Loucy (cell line): ENCODE data around the gene RESP18.

Source experiments
- H2AFZ ChIP-seq: fragments of 200-600 bp; sonication (generic); 2 replicates; pipeline ENCODE4 v1.6.0; 2016; ENCODE audit warnings: antibody characterized with exemption, mild to moderate bottlenecking, low read length, moderate library complexity
- H3F3A ChIP-seq: fragments of 200-600 bp; 2 replicates; pipeline ENCODE4 v1.6.0; 2016; ENCODE audit warnings: antibody characterized with exemption, low read depth, mild to moderate bottlenecking
- H3K27me3 ChIP-seq: fragments of 200-600 bp; sonication (generic); 2 replicates; pipeline ENCODE4 v1.6.1; 2014; ENCODE audit warnings: low read length, mild to moderate bottlenecking; ENCODE audit not compliant: insufficient read depth, poor library complexity, severe bottlenecking
- H3K36me3 ChIP-seq: fragments of 200-600 bp; sonication (generic); 2 replicates; pipeline ENCODE4 v1.6.1; 2016; ENCODE audit warnings: low read length; ENCODE audit not compliant: insufficient read depth
- H3K4me1 ChIP-seq: fragments of 200-600 bp; sonication (generic); 2 replicates; pipeline ENCODE4 v1.5.1; 2014; ENCODE audit warnings: low read length, mild to moderate bottlenecking; ENCODE audit not compliant: insufficient read depth, poor library complexity, severe bottlenecking
- H3K4me2 ChIP-seq: fragments of 200-600 bp; sonication (generic); 2 replicates; pipeline ENCODE4 v1.6.0; 2014; ENCODE audit warnings: antibody characterized with exemption, low read length, low read depth, mild to moderate bottlenecking; ENCODE audit not compliant: poor library complexity, severe bottlenecking
- H3K4me3 ChIP-seq: fragments of 200-600 bp; sonication (generic); 2 replicates; pipeline ENCODE4 v1.5.1; 2014; ENCODE audit warnings: low read length, mild to moderate bottlenecking, mixed read lengths; ENCODE audit not compliant: poor library complexity, severe bottlenecking
- H3K79me2 ChIP-seq: fragments of 200-600 bp; sonication (generic); 2 replicates; pipeline ENCODE4 v1.6.1; 2014; ENCODE audit warnings: low read length; ENCODE audit not compliant: insufficient read depth
- H3K9ac ChIP-seq: fragments of 200-600 bp; sonication (generic); 2 replicates; pipeline ENCODE4 v1.6.0; 2014; ENCODE audit warnings: mild to moderate bottlenecking, low read depth, low read length, moderate library complexity; ENCODE audit not compliant: poor library complexity, severe bottlenecking
- H3K9me2 ChIP-seq: fragments of 200-600 bp; sonication (generic); replicated peaks from 2 replicates; pipeline ENCODE4 v1.6.1; 2016; ENCODE audit warnings: low read depth, low read length, mixed read lengths
- H3K9me3 ChIP-seq: fragments of 200-600 bp; sonication (generic); 2 replicates; pipeline ENCODE4 v1.6.1; 2014; ENCODE audit warnings: mild to moderate bottlenecking, antibody characterized with exemption, low read length, low read depth; ENCODE audit not compliant: insufficient read depth
- H4K20me1 ChIP-seq: fragments of 200-600 bp; sonication (generic); 2 replicates; pipeline ENCODE4 v1.6.0; 2014; ENCODE audit warnings: antibody characterized with exemption, low read length, mild to moderate bottlenecking; ENCODE audit not compliant: insufficient read depth, poor library complexity, severe bottlenecking
- CTCF ChIP-seq: fragments of 200-600 bp; sonication (generic); conservative IDR thresholded peaks from 2 replicates; pipeline ENCODE4 v1.5.1; 2014; ENCODE audit warnings: mild to moderate bottlenecking, antibody characterized with exemption, low read length
- EZH2phosphoT487 ChIP-seq: fragments of 200-600 bp; IDR thresholded peaks from 2 replicates; pipeline ENCODE4 v1.6.1; 2018; ENCODE audit warnings: antibody characterized with exemption, mild to moderate bottlenecking, moderate library complexity, borderline replicate concordance

RESP18 gene

DNA sequence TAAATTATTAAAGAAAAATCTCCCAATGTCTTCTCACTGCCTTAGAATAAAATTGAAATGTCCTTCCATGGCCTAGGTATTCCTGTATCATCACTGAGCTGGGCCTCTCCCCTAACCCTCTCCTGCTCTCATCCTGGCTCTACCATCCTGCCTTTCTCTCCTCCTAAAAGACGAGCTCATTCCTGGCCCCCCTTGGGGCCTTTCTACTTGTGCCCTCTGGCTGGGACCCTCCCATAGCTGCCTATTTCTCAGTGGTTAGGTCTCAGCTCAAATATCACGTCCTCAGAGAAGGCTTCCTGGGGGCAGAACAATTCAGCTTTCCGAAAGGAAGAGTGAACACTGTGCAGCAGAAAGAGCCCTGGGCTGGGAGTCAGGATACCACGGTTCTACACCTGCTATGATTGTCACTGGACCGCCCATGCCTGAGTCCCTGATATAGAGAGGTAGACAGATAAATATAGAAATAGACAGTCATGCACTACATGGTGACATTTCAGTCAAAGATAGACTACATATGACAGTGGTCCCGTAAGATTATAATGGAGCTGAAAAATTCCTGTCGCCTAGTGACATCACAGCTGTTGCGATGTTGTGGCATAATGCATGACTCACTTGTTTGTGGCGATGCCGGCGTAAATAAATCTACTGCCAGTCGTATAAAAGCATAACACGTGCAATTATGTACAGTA is 45.8 kb upstream of the RESP18 start:
- H3F3A ChIP-seq, result no peaks in the 10 kb centered on the region
- H3K9me2 ChIP-seq, result no peaks in the 10 kb centered on the region
- no peaks in the 10 kb centered on the region for H3K27me3 ChIP-seq
- H3K4me2 ChIP-seq, result no peak overlapping the region
- H2AFZ ChIP-seq, result no peak overlapping the region
- H3K9ac ChIP-seq, result no peak overlapping the region
- H3K36me3 ChIP-seq, result peaks cover 7% of the 10 kb centered on the region; the same call in 1 of the 2 replicates
- no peak overlapping the region for H3K4me3 ChIP-seq
- H3K4me1 ChIP-seq, result no peaks in the 10 kb centered on the region
- TF ChIP-seq EZH2phosphoT487 (no peak), CTCF (no peak)
- H4K20me1 ChIP-seq, result no peaks in the 10 kb centered on the region
- no peaks in the 10 kb centered on the region for H3K79me2 ChIP-seq
- H3K9me3 ChIP-seq, result no peaks in the 10 kb centered on the region

DNA sequence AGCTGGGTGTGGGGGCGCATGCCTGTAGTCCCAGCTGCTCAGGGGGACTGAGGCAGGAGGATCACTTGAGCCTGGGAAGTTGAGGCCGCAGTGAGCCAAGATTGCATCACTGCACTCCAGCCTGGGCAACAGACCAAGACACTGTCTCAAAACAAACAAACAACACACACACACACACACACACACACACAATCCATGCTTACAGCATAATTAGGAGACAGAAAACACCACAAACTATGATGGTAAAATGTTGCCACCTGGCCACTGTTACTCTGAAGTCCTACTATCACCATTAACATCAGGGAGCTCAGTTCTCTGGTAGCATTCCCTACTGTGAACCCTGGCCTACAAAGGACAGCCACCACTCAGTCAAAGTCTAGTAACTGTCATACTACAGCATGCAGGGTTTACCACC is 36.9 kb upstream of the RESP18 start:
- TF ChIP-seq EZH2phosphoT487 (no peak), CTCF (no peak)
- Histone ChIP-seq H3K4me2 (no peak overlapping the region), H3K36me3 (no peaks in the 10 kb centered on the region; the same call in 1 of the 2 replicates), H3K9me2 (no peaks in the 10 kb centered on the region), H3K9me3 (no peaks in the 10 kb centered on the region), H3K27me3 (no peaks in the 10 kb centered on the region), H3K9ac (no peak overlapping the region), H3K4me3 (no peak overlapping the region), H3K4me1 (no peaks in the 10 kb centered on the region), H2AFZ (no peak overlapping the region), H3K79me2 (no peaks in the 10 kb centered on the region), H4K20me1 (no peaks in the 10 kb centered on the region), H3F3A (no peaks in the 10 kb centered on the region)

- H3K9me3 ChIP-seq, result no peaks in the 10 kb centered on the region
- no peak overlapping the region for H2AFZ ChIP-seq
- no peaks in the 10 kb centered on the region for H3K9me2 ChIP-seq
- H3K79me2 ChIP-seq, result no peaks in the 10 kb centered on the region
- H3K4me1 ChIP-seq, result no peaks in the 10 kb centered on the region
- H3K36me3 ChIP-seq, result no peaks in the 10 kb centered on the region
- TF ChIP-seq CTCF, result no peak
- no peak for TF ChIP-seq EZH2phosphoT487
- H3K4me3 ChIP-seq, result no peak overlapping the region
- no peak overlapping the region for H3K4me2 ChIP-seq
- no peak overlapping the region for H3K9ac ChIP-seq
- H3F3A ChIP-seq, result no peaks in the 10 kb centered on the region
- no peaks in the 10 kb centered on the region for H4K20me1 ChIP-seq
- H3K27me3 ChIP-seq, result no peaks in the 10 kb centered on the region
Measured at GRCh38 chr2:219368690-219369191, 36.2 kb upstream of the RESP18 start.
